ENCODE results near the gene ROR1.

The ROR1 gene

GRCh38 chr1:63980740-63981407, 207.1 kb downstream of the ROR1 start:
- DNase-seq (ENCODE audit: low read depth) = no peak

GRCh38 chr1:63981408-63981773, 207.6 kb downstream of the ROR1 start:
- no peak for DNase-seq (ENCODE audit: low read depth)

- no peak for DNase-seq (ENCODE audit: low read depth)
These were observed 208.4 kb downstream of the ROR1 start for GRCh38 chr1:63982201-63982600.

DNA sequence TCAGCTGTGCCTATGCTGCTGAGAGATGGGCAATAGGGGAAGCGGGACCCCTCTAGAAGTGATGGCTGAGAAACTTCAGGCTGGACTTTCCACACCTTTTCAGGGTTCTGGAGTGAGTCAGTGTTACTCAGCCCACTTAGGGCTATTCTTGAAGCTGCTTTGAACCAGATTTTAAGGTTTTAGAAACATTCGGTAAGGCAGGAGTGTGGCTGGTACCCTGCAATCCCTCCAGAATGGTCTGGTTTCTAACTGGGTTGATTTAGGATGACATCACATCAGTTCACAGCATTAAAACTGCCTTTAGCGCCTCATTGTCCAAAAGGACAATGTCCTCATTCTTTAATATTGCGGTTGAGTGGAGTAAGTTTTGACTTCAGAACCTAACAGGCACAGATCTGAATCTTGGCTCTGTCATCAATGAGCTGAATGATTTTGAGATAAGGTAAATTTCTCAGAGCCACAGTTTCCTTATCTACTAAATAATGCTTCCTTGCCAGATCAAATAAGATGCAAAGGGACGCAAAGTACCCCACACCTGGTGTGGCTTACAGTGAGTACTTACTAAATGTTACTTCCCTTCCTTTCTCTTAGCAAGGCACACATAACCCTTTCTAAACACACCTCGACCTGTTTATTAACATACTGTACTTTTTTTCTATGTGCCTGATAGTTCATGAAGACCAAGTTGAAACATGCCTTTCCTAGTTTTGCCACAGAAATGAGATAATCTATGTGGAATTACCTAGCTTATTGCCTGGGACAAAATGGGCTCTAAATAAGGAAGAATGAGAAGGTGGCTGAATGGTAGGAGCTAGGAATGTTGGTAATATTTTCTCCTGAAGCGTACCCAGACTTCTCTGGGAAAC, 209.8 kb downstream of the ROR1 start:
- no peak for DNase-seq (ENCODE audit: low read depth)

- no peak for DNase-seq (ENCODE audit: low read depth)
These were observed 210.6 kb downstream of the ROR1 start for GRCh38 chr1:63984257-63984929.

DNA sequence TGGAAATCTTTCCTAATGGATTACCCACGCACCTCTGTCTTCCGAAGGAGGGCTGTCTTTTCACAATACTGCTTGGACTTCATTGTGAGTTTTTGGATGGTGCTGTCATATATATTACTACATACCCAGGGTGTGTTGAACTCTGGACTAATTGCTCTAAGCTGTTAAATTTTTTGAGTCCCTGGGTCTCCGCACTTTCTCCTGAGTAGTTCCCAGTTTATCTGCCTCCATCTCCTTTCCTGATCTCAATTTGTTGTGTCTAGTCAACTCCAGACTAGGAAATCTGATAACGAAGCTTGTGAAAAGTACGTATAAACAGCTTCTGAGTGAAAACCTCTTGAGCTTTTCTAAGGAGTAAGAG, 211.1 kb downstream of the ROR1 start:
- DNase-seq (ENCODE audit: low read depth) = no peak

DNA sequence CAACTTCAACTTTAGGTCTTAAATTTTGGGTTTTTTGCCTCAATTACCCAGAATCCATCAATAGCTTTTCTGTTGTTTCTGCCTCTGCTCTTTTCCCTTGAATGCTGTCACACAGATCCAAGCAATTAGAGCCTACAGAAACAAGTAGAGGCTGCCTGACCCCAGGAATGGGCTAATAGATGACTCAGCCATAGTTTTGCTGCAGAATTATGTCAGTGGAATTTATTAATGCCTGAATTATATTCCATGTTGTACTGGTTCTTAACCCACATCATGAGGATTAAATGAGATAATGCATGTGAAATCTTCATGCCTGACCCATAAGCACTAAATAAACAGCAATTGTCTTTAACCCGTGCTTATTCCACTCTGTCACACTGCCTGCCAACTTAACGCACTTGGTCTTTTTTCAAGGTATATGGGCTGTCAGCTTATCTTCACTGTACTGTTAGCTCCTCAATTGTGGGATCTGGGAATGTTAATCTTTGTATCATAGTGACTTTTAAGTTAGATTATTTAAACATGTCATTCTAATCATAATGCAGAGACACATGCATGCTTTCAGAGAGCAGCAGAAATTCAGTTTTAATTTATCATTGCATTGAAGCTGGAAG, 213.3 kb downstream of the ROR1 start:
- DNase-seq (ENCODE audit: low read depth) = no peak

GRCh38 chr1:63987628-63988024, 213.8 kb downstream of the ROR1 start:
- DNase-seq (ENCODE audit: low read depth) = no peak

- DNase-seq (ENCODE audit: low read depth) = no peak
These were observed 215.1 kb downstream of the ROR1 start for GRCh38 chr1:63988941-63989340.

GRCh38 chr1:63991685-63992084, 217.9 kb downstream of the ROR1 start:
- DNase-seq (ENCODE audit: low read depth) = no peak

- no peak for DNase-seq (ENCODE audit: low read depth)
These were observed 226.2 kb downstream of the ROR1 start for GRCh38 chr1:64000021-64000420.

- DNase-seq (ENCODE audit: low read depth) = no peak
These were observed 227.2 kb downstream of the ROR1 start for GRCh38 chr1:64001038-64001437.

DNA sequence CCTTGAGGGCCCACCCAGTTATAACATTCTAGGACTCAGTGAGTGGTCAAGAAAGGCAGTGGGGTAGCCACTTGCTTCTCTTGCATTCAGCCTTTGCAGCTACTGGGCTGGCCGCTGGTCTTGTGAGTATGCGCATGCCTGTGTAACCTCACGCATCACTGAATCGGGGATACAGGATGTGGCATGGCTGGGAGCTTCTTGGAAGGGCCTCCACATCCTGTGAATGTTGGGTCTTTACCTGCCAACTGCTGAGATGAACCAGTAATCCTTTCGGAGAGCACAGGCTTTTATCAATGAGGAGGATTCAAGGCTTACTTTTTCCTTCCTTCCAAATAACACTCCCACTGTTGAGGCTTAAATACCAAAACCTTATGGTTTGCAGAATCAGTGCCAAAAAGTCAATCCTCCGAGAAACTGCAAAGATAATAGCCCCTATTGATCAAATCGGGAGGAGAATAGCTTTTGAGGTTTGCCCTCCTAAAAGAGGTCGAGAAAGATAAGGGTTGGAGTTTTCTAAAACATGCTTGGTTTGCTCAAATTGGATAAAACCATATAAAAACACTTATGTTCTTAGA, 230.7 kb downstream of the ROR1 start:
- DNase-seq (ENCODE audit: low read depth) = no peak

DNA sequence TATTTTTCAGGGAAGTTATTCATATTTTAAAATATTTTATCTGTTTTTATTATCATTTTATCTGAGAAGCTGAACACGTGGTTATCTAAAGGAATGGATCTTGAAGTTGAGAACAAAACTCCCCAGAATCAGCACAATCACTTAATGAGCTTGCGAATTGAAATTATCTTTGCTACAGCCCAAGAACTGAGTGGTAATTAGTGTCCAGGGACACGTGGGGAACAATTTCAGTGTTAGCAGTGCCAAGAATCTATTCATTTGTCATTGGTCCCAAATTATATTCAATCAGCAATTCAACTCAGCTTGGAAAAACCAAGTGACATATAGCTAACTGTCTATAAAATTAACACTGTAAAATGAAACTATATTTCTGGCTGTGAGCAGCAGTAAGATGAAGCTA, 232.0 kb downstream of the ROR1 start:
- DNase-seq (ENCODE audit: low read depth) = no peak

DNA sequence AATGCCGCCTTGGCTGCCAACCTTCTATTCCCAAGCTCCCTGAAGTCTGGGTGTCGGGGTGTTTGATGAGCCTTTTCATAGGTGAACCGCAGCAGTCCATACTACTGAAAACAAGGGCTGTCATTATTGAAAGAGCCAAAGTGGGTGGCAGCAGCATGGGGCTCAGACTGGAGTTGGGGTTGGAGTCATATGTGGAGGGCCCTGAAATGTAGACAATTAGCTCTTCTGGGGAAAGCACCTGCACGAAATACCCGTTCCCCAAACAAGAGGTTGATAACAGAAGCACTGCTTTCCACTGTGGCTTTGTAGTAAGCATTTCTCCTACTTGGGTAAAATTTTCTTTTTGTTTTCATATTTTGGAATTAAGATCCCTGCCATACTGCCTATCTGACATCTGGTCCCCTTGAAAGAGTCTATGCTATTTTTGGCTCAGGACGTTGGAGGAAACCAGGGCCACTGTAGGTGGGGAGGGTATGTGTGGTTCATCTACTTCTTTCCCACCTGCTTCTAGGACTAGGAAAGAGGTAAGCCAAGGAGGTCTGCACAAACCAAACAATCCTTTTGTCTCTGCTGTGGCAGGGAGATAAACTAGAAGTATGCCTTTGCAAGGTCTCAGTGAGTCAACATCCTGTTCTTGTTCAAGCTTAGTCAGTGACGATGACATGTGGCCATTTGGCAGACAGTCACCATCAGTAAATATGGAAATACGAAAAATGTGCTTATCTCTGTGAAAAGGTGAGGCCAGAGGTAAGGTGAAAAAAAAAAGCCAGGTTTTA, 232.6 kb downstream of the ROR1 start:
- no peak for DNase-seq (ENCODE audit: low read depth)

GRCh38 chr1:64010316-64010715, 236.5 kb downstream of the ROR1 start:
- no peak for DNase-seq (ENCODE audit: low read depth)

DNA sequence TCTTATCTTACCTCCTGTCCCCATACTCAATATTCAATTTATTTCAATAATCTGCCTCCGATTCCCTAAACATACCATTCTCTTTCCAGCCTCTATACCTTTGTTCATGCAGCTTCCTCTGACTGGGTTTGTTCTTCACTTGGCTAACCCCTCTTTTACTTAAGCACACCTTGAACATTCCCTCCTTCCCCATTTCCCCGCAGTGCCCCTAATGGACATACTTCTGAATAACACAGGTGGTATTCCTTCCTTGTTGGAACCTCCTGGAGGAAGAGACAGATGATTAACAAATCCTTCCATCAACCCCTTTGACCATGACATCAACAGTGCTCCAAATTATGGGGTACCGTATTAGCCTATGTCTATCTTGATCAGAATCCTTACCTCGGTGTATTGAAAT, 239.6 kb downstream of the ROR1 start:
- no peak for DNase-seq (ENCODE audit: low read depth)

DNA sequence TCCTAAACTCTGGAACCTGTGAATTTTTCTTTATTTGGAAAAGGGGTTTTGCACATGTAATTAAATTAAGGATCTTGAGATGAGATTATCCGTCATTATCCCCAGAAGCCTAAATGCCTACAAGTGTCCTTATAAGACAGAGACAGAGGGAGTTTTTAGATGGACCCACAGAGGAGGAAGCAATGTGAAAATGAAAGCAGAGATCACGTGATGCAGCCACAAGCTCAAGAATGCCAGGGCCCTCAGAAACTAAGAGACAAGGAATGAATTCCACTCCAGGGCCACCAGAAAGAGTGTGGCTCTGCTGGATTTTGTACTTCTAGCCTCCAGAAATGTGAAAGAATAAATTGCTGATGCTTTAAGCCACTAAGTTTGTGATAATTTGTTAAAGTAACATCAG, 246.0 kb downstream of the ROR1 start:
- no peak for DNase-seq (ENCODE audit: low read depth)

DNA sequence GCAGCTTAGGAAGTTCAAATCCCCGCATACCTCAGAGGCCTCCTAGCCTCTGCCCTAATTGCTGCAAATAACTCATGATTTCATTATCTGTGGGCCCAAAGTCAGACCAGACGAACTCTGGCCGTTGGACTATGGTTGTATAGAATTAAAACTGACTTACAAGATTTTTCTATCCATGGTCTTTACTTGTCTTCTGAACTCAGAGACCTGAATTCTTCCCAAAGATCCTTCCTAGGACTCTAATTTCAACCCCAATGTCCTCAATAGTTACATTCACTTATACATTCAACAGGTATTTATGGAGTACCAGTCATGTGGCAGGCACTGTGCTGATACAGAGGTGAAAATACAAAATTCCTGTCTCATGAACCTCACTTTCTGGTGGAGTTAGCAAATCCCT, 247.2 kb downstream of the ROR1 start:
- DNase-seq (ENCODE audit: low read depth) = no peak

GRCh38 chr1:64025051-64025450, 251.2 kb downstream of the ROR1 start:
- no peak for DNase-seq (ENCODE audit: low read depth)

DNA sequence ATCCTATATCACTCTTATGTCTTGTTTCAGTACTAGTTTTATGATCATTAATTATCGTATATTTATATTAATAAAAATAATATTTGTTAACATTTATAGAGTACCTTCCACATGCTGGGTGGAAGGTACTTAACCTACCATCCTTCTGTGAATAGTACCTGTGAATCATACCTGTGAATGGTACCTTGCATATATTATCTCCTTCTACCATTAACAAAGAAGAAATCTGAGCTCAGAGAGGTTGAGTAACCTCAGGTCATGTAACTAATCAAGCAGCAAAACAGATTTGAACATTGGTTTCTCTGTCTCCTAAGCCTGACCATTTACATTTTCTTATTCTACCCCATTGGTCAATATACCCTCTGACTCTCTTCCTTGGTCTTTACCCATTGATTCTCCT, 255.2 kb downstream of the ROR1 start:
- no peak for DNase-seq (ENCODE audit: low read depth)

DNA sequence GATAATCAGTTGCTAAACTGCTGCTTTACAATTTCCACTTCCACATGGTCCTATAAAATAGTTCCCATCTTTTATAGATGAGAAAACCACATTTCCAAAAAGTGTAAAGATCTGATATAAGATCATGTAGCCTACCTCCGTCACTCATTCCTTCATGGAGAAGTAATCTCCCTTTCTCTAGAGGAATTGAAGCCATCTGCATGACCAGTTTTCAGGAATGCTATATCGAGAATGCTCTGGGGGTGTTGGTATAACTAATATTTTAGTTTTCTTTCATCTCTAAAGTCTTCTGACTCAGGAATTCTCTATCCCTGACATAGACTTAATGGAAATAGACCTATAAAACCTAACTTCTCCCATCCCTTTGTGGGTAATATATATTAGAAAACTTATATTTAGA, 256.6 kb downstream of the ROR1 start:
- no peak for DNase-seq (ENCODE audit: low read depth)
